HL-60 (cell line): Measurements from ENCODE around the gene ZNF346.

Source experiments
- GABPA ChIP-seq: IDR thresholded peaks from 2 replicates; pipeline ENCODE4 v1.6.1; 2012; ENCODE audit warnings: low read depth
- POLR2AphosphoS5 ChIP-seq: IDR thresholded peaks from 2 replicates; pipeline ENCODE4 v1.6.1; 2012; ENCODE audit warnings: low read depth
- SPI1 ChIP-seq: IDR thresholded peaks from 2 replicates; pipeline ENCODE4 v1.6.1; 2012; ENCODE audit warnings: low read depth, mild to moderate bottlenecking, borderline replicate concordance
- TF ChIP-seq, protein P1 (sequence below): IDR thresholded peaks from one replicate; pipeline ENCODE4 v1.5.1; 2011; ENCODE audit warnings: low read length, control low read depth, inconsistent platforms; ENCODE audit not compliant: insufficient read depth
- TF ChIP-seq, protein P2 (sequence below): IDR thresholded peaks from 2 replicates; pipeline ENCODE4 v1.6.1; 2012; ENCODE audit warnings: low read depth; ENCODE audit not compliant: insufficient replicate concordance

DNA sequence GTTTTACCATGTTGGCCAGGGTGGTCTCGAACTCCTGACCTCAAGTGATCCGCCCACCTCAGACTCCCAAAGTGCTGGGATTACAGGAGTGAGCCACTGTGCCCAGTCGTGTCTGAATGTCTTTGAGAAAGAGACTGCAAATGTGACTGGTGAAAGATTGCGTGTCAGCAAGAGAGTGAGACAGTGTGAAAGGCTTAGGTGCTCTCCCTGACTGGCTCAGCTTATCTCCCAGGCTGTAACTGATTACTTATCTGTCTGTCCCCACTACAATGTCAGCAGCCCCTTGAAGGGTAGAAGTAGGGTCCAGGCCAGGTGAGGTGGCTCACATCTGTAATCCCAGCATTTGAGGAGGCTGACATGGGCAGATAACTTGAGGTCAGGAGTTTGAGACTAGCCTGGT is 60.9 kb downstream of the ZNF346 start:
- TF ChIP-seq, protein P1, sequence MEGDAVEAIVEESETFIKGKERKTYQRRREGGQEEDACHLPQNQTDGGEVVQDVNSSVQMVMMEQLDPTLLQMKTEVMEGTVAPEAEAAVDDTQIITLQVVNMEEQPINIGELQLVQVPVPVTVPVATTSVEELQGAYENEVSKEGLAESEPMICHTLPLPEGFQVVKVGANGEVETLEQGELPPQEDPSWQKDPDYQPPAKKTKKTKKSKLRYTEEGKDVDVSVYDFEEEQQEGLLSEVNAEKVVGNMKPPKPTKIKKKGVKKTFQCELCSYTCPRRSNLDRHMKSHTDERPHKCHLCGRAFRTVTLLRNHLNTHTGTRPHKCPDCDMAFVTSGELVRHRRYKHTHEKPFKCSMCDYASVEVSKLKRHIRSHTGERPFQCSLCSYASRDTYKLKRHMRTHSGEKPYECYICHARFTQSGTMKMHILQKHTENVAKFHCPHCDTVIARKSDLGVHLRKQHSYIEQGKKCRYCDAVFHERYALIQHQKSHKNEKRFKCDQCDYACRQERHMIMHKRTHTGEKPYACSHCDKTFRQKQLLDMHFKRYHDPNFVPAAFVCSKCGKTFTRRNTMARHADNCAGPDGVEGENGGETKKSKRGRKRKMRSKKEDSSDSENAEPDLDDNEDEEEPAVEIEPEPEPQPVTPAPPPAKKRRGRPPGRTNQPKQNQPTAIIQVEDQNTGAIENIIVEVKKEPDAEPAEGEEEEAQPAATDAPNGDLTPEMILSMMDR: no peak
- TF ChIP-seq GABPA (no peak), POLR2AphosphoS5 (no peak), SPI1 (no peak)
- TF ChIP-seq, protein P2, sequence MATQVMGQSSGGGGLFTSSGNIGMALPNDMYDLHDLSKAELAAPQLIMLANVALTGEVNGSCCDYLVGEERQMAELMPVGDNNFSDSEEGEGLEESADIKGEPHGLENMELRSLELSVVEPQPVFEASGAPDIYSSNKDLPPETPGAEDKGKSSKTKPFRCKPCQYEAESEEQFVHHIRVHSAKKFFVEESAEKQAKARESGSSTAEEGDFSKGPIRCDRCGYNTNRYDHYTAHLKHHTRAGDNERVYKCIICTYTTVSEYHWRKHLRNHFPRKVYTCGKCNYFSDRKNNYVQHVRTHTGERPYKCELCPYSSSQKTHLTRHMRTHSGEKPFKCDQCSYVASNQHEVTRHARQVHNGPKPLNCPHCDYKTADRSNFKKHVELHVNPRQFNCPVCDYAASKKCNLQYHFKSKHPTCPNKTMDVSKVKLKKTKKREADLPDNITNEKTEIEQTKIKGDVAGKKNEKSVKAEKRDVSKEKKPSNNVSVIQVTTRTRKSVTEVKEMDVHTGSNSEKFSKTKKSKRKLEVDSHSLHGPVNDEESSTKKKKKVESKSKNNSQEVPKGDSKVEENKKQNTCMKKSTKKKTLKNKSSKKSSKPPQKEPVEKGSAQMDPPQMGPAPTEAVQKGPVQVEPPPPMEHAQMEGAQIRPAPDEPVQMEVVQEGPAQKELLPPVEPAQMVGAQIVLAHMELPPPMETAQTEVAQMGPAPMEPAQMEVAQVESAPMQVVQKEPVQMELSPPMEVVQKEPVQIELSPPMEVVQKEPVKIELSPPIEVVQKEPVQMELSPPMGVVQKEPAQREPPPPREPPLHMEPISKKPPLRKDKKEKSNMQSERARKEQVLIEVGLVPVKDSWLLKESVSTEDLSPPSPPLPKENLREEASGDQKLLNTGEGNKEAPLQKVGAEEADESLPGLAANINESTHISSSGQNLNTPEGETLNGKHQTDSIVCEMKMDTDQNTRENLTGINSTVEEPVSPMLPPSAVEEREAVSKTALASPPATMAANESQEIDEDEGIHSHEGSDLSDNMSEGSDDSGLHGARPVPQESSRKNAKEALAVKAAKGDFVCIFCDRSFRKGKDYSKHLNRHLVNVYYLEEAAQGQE: no peak
